HepG2 (cell line): ENCODE measurements around the gene RFFL. TPM values are rescaled to one million over a fixed set of nuclear protein-coding genes. Genes with fewer than 3 reads are reported as not detected.

Experiments used
- ARNT2 ChIP-seq: sonication (generic); formaldehyde crosslinking; IDR thresholded peaks from 2 replicates; pipeline ENCODE4 v1.8.0; 2022; ENCODE audit warnings: mild to moderate bottlenecking, low read depth, missing genetic modification reagents, moderate library complexity
- ATF7-NPFF ChIP-seq: sonication (generic); formaldehyde crosslinking; IDR thresholded peaks from 2 replicates; pipeline ENCODE4 v1.8.1; 2023; ENCODE audit warnings: mild to moderate bottlenecking, low read depth, missing genetic modification reagents, moderate library complexity
- BRCA1 ChIP-seq: sonication (generic); formaldehyde crosslinking; IDR thresholded peaks from 2 replicates; pipeline ENCODE4 v1.4.0; 2020; ENCODE audit warnings: missing genetic modification reagents
- FOXK2 ChIP-seq: fragments of 450-650 bp; IDR thresholded peaks from 2 replicates; pipeline ENCODE4 v1.6.1; 2016
- FOXO1 ChIP-seq: sonication (generic); formaldehyde crosslinking; IDR thresholded peaks from 2 replicates; pipeline ENCODE4 v1.4.0; 2020; ENCODE audit warnings: missing genetic modification reagents
- FOXP1 ChIP-seq, 2 experiments: fragments of 450-650 bp in 1 of 2; IDR thresholded peaks; 2 replicates each; pipeline ENCODE4 v1.6.1; 2017 to 2018; ENCODE audit warnings: antibody characterized with exemption in 1 of 2
- HDAC2 ChIP-seq: sonication (generic); formaldehyde crosslinking; IDR thresholded peaks from 2 replicates; pipeline ENCODE4 v1.4.0; 2020; ENCODE audit warnings: missing genetic modification reagents
- MIER3 ChIP-seq: IDR thresholded peaks from 2 replicates; pipeline ENCODE4 v1.6.1; 2016; ENCODE audit warnings: missing compliant biosample characterization, borderline replicate concordance
- NCOA2 ChIP-seq: sonication (generic); formaldehyde crosslinking; IDR thresholded peaks from 2 replicates; pipeline ENCODE4 v1.8.0; 2022; ENCODE audit warnings: inconsistent platforms
- NR2F2 ChIP-seq: IDR thresholded peaks from 2 replicates; pipeline ENCODE4 v1.6.1; 2012; ENCODE audit warnings: low read depth, inconsistent platforms, borderline replicate concordance
- PPARG ChIP-seq: conservative IDR thresholded peaks from 2 replicates; pipeline ENCODE4 v1.6.1; 2016; ENCODE audit warnings: missing biosample characterization, missing genetic modification reagents
- RARA ChIP-seq: IDR thresholded peaks from 2 replicates; pipeline ENCODE4 v1.6.1; 2016; ENCODE audit warnings: missing genetic modification reagents, missing compliant biosample characterization
- REPIN1 ChIP-seq: sonication (generic); formaldehyde crosslinking; IDR thresholded peaks from 2 replicates; pipeline ENCODE4 v1.8.0; 2022; ENCODE audit warnings: missing genetic modification reagents, low read depth, mild to moderate bottlenecking, borderline replicate concordance
- RFXANK ChIP-seq: IDR thresholded peaks from 2 replicates; pipeline ENCODE4 v1.6.1; 2016
- SAP130 ChIP-seq: IDR thresholded peaks from 2 replicates; pipeline ENCODE4 v1.6.1; 2016; ENCODE audit warnings: low read depth
- SYNCRIP ChIP-seq: fragments of 200-400 bp; formaldehyde crosslinking; IDR thresholded peaks from 2 replicates; pipeline ENCODE4 v1.6.1; 2018; ENCODE audit warnings: mild to moderate bottlenecking, low read depth, low read length; ENCODE audit not compliant: insufficient read depth
- TCF7 ChIP-seq: sonication (generic); IDR thresholded peaks from 2 replicates; pipeline ENCODE4 v1.6.1; 2016; ENCODE audit warnings: antibody characterized with exemption, low read depth
- ZBTB42 ChIP-seq: sonication (generic); formaldehyde crosslinking; IDR thresholded peaks from 2 replicates; pipeline ENCODE4 v1.5.0; 2020; ENCODE audit warnings: mild to moderate bottlenecking, missing genetic modification reagents
- ZNF614 ChIP-seq: IDR thresholded peaks from 2 replicates; pipeline ENCODE4 v1.6.1; 2018; ENCODE audit warnings: missing biosample characterization, missing genetic modification reagents, inconsistent platforms, borderline replicate concordance
- ZSCAN22 ChIP-seq: sonication (generic); formaldehyde crosslinking; IDR thresholded peaks from 2 replicates; pipeline ENCODE4 v1.4.0; 2020; ENCODE audit warnings: mild to moderate bottlenecking, missing genetic modification reagents
- polyA plus RNA-seq, 8 experiments: library from polyadenylated mRNA; depleted of rRNA in 3 of 8; stranded (reverse) in 7 of 8; unstranded in 1 of 8; fragments of >200 nt; fragmentation: Illumina TruSeq in 4 of 8; extraction: Trizol in 4 of 8; gene quantifications; 2 replicates each; pipeline versions ENCODE4 v1.2.1 to v1.2.3, GENCODE V29; 2011 to 2016; ENCODE audit warnings: low read depth in 4 of 8, missing spikeins in 1 of 8, mixed read lengths in 1 of 8; ENCODE audit not compliant: insufficient read depth in 1 of 8
- total RNA-seq, 5 experiments: library from RNA; depleted of rRNA; stranded (reverse); fragments of >200 nt; fragmentation: Illumina TruSeq; extraction: Trizol; gene quantifications; 2 replicates each; pipeline ENCODE4 v1.2.3, GENCODE V29; 2016; ENCODE audit warnings: low read depth in 1 of 5
- TF ChIP-seq, protein P1 (sequence below): sonication (generic); formaldehyde crosslinking; IDR thresholded peaks from 2 replicates; pipeline ENCODE4 v1.5.1; 2020; ENCODE audit warnings: missing genetic modification reagents, mild to moderate bottlenecking, borderline replicate concordance
- TF ChIP-seq, protein P2 (sequence below): sonication (generic); formaldehyde crosslinking; IDR thresholded peaks from 2 replicates; pipeline ENCODE4 v1.4.0; 2020; ENCODE audit warnings: missing genetic modification reagents, borderline replicate concordance
- TF ChIP-seq, protein P3 (sequence below): sonication (generic); formaldehyde crosslinking; IDR thresholded peaks from 2 replicates; pipeline ENCODE4 v1.5.0; 2020; ENCODE audit warnings: missing genetic modification reagents, mild to moderate bottlenecking, borderline replicate concordance
- TF ChIP-seq, protein P4 (sequence below): sonication (generic); formaldehyde crosslinking; IDR thresholded peaks from 2 replicates; pipeline ENCODE4 v1.9.0; 2022; ENCODE audit warnings: low read depth, missing genetic modification reagents
- TF ChIP-seq, protein P5 (sequence below): IDR thresholded peaks from 2 replicates; pipeline ENCODE4 v1.6.1; 2016; ENCODE audit warnings: control low read depth

Gene RFFL
- total and polyA plus RNA-seq, 2 of the 13 experiments (the other 11 are each of a cell fraction or from before 2014, with no cell fraction given): 24.3 to 48.6 TPM

DNA sequence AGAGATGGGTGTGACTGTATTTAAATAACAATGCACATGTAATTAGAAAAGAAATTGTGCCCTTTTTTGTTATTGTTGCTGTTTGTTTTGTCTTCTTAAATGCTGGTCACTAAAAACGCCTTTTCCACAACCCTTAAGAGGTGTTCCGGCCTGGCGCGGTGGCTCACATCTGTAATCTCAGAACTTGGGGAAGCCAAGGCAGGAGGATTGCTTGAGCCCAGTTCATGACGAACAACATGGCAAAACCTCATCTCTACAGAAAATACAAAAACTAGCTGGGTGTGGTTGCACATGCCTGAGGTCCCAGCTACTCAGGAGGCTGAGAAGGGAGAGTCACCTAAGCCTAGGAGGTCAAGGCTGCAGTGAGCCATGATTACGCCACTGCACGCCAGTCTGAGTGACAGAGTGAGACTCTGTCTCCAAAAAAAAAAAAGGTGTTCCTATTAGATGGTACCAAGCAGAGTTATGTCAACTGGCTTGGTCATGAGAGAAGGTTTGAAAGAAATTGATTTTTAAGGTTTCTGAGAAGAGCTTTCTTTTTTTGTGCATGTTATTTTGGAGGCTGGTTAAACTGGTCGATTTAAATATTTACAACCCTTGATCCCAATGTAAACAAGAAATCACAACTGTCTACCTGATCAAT lies 23.5 kb upstream of the RFFL start (continued):
- TF ChIP-seq BRCA1 (CRISPR knock-in tag) (no peak), ZBTB42 (CRISPR knock-in tag) (no peak), ARNT2 (CRISPR knock-in tag) (no peak), SAP130 (CRISPR knock-in tag) (peak; percentile 86), FOXK2 (no peak), MIER3 (peak; percentile 60; the same call in 1 of the 2 replicates), RARA (CRISPR knock-in tag) (peak; percentile 96), ATF7-NPFF (no peak), PPARG (CRISPR knock-in tag) (peak; percentile 19; the same call in 1 of the 2 replicates), TCF7 (peak; percentile 22; the same call in 1 of the 2 replicates), FOXO1 (CRISPR knock-in tag) (peak; percentile 29; the same call in 1 of the 2 replicates), SYNCRIP (no peak), NCOA2 (CRISPR knock-in tag) (peak; percentile 68), ZNF614 (CRISPR knock-in tag) (no peak), HDAC2 (CRISPR knock-in tag) (peak; percentile 88), RFXANK (CRISPR knock-in tag) (no peak), ZSCAN22 (CRISPR knock-in tag) (no peak), REPIN1 (CRISPR knock-in tag) (no peak), NR2F2 (peak; percentile 68; the same call in 1 of the 2 replicates), FOXP1 (IDR thresholded peaks at IDR 0.05) (no peak), FOXP1 (CRISPR knock-in tag; IDR thresholded peaks at IDR 0.05) (peak; percentile 53)
- TF ChIP-seq, protein P1, sequence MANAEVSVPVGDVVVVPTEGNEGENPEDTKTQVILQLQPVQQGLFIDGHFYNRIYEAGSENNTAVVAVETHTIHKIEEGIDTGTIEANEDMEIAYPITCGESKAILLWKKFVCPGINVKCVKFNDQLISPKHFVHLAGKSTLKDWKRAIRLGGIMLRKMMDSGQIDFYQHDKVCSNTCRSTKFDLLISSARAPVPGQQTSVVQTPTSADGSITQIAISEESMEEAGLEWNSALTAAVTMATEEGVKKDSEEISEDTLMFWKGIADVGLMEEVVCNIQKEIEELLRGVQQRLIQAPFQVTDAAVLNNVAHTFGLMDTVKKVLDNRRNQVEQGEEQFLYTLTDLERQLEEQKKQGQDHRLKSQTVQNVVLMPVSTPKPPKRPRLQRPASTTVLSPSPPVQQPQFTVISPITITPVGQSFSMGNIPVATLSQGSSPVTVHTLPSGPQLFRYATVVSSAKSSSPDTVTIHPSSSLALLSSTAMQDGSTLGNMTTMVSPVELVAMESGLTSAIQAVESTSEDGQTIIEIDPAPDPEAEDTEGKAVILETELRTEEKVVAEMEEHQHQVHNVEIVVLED: no peak
- TF ChIP-seq, protein P2, sequence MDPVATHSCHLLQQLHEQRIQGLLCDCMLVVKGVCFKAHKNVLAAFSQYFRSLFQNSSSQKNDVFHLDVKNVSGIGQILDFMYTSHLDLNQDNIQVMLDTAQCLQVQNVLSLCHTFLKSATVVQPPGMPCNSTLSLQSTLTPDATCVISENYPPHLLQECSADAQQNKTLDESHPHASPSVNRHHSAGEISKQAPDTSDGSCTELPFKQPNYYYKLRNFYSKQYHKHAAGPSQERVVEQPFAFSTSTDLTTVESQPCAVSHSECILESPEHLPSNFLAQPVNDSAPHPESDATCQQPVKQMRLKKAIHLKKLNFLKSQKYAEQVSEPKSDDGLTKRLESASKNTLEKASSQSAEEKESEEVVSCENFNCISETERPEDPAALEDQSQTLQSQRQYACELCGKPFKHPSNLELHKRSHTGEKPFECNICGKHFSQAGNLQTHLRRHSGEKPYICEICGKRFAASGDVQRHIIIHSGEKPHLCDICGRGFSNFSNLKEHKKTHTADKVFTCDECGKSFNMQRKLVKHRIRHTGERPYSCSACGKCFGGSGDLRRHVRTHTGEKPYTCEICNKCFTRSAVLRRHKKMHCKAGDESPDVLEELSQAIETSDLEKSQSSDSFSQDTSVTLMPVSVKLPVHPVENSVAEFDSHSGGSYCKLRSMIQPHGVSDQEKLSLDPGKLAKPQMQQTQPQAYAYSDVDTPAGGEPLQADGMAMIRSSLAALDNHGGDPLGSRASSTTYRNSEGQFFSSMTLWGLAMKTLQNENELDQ (CRISPR knock-in tag): no peak
- TF ChIP-seq, protein P3, sequence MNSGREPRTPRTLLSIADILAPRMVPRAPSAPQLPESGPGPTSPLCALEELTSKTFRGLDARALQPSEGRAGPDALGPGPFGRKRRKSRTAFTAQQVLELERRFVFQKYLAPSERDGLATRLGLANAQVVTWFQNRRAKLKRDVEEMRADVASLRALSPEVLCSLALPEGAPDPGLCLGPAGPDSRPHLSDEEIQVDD (CRISPR knock-in tag): no peak
- TF ChIP-seq, protein P4, sequence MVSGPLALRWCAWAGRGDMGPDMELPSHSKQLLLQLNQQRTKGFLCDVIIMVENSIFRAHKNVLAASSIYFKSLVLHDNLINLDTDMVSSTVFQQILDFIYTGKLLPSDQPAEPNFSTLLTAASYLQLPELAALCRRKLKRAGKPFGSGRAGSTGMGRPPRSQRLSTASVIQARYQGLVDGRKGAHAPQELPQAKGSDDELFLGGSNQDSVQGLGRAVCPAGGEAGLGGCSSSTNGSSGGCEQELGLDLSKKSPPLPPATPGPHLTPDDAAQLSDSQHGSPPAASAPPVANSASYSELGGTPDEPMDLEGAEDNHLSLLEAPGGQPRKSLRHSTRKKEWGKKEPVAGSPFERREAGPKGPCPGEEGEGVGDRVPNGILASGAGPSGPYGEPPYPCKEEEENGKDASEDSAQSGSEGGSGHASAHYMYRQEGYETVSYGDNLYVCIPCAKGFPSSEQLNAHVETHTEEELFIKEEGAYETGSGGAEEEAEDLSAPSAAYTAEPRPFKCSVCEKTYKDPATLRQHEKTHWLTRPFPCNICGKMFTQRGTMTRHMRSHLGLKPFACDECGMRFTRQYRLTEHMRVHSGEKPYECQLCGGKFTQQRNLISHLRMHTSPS (CRISPR knock-in tag): no peak
- TF ChIP-seq, protein P5, sequence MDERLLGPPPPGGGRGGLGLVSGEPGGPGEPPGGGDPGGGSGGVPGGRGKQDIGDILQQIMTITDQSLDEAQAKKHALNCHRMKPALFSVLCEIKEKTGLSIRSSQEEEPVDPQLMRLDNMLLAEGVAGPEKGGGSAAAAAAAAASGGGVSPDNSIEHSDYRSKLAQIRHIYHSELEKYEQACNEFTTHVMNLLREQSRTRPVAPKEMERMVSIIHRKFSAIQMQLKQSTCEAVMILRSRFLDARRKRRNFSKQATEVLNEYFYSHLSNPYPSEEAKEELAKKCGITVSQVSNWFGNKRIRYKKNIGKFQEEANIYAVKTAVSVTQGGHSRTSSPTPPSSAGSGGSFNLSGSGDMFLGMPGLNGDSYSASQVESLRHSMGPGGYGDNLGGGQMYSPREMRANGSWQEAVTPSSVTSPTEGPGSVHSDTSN (CRISPR knock-in tag): peak; percentile 64
